Activated T-cell treated with anti-CD3 and anti-CD28 coated beads, Interleukin-2, amount 50 U/mL, for 1 hour (primary cell): Measurements from ENCODE around the gene PDS5A.
"Not testable (repeated sequence)": the region's sequence is repeated elsewhere in the genome, so short reads cannot be mapped to it uniquely, and the experiment has no call there.

Experiments
- DNase-seq: peaks from one replicate; pipeline ENCODE4 v3.0.0-alpha.2; 2020

The PDS5A gene

GRCh38 chr4:39893693-39894072, 84.0 kb downstream of the PDS5A start:
- DNase-seq: no peak

GRCh38 chr4:39892988-39893692, 84.6 kb downstream of the PDS5A start:
- no peak for DNase-seq

GRCh38 chr4:39889226-39889625, 88.5 kb downstream of the PDS5A start:
- DNase-seq: no peak

- no peak for DNase-seq
Measured at GRCh38 chr4:39888541-39888940, 89.2 kb downstream of the PDS5A start.

GRCh38 chr4:39883646-39884045, 94.1 kb downstream of the PDS5A start:
- no peak for DNase-seq

GRCh38 chr4:39881789-39882188, 95.9 kb downstream of the PDS5A start:
- DNase-seq: no peak

GRCh38 chr4:39877971-39878370, 99.7 kb downstream of the PDS5A start:
- no peak for DNase-seq

GRCh38 chr4:39873823-39874222, 103.9 kb downstream of the PDS5A start:
- DNase-seq: no peak

- no peak for DNase-seq
Measured at GRCh38 chr4:39865280-39865679, 112.4 kb downstream of the PDS5A start.

- no peak for DNase-seq
Measured at GRCh38 chr4:39864391-39864790, 113.3 kb downstream of the PDS5A start.

GRCh38 chr4:39860804-39861203, 116.9 kb downstream of the PDS5A start:
- DNase-seq: no peak

GRCh38 chr4:39855909-39856512, 121.7 kb downstream of the PDS5A start:
- no peak for DNase-seq

- DNase-seq: no peak
Measured at GRCh38 chr4:39852636-39853035, 125.1 kb downstream of the PDS5A start.

- DNase-seq: no peak
Measured at GRCh38 chr4:39850727-39851126, 127.0 kb downstream of the PDS5A start.

- no peak for DNase-seq
Measured at GRCh38 chr4:39846705-39847104, 131.0 kb downstream of the PDS5A start.

GRCh38 chr4:39846120-39846519, 131.6 kb downstream of the PDS5A start:
- DNase-seq: no peak

- DNase-seq: no peak
Measured at GRCh38 chr4:39841894-39842293, 135.8 kb downstream of the PDS5A start.

GRCh38 chr4:39840516-39840915, 137.2 kb downstream of the PDS5A start:
- not testable (repeated sequence) for DNase-seq

GRCh38 chr4:39840027-39840426, 137.7 kb downstream of the PDS5A start:
- no peak for DNase-seq

GRCh38 chr4:39838431-39838830, 139.3 kb downstream of the PDS5A start:
- not testable (repeated sequence) for DNase-seq

GRCh38 chr4:39834269-39834668, 143.4 kb downstream of the PDS5A start:
- no peak for DNase-seq

GRCh38 chr4:39825741-39826231, 151.9 kb downstream of the PDS5A start:
- no peak for DNase-seq

GRCh38 chr4:39825090-39825489, 152.6 kb downstream of the PDS5A start:
- DNase-seq: no peak

GRCh38 chr4:39823191-39823590, 154.5 kb downstream of the PDS5A start:
- no peak for DNase-seq

GRCh38 chr4:39822662-39823061, 155.0 kb downstream of the PDS5A start:
- DNase-seq: no peak
